Ectodermal cell (in vitro differentiated cells): ENCODE results near the gene DHRS12.

Source experiments
- H3K27ac ChIP-seq: 2 replicates; pipeline ENCODE4 v1.7.0; 2013; ENCODE audit warnings: mild to moderate bottlenecking, low read depth, low read length; ENCODE audit not compliant: insufficient read depth, poor library complexity, severe bottlenecking
- H3K27me3 ChIP-seq: 2 replicates; pipeline ENCODE4 v1.7.0; 2013; ENCODE audit warnings: mild to moderate bottlenecking, low read length; ENCODE audit not compliant: insufficient read depth, control insufficient read depth, poor library complexity, severe bottlenecking
- H3K36me3 ChIP-seq: one replicate; pipeline ENCODE4 v1.7.0; 2013; ENCODE audit warnings: low read length; ENCODE audit not compliant: control insufficient read depth, insufficient read depth
- H3K4me1 ChIP-seq: one replicate; pipeline ENCODE4 v1.7.0; 2013; ENCODE audit warnings: low read length; ENCODE audit not compliant: control insufficient read depth, insufficient read depth
- H3K4me3 ChIP-seq: 2 replicates; pipeline ENCODE4 v1.7.0; 2013; ENCODE audit warnings: low read depth, low read length, control low read depth; ENCODE audit not compliant: insufficient read depth
- H3K9me3 ChIP-seq: 2 replicates; pipeline ENCODE4 v1.7.0; 2013; ENCODE audit warnings: mild to moderate bottlenecking, low read length, moderate library complexity; ENCODE audit not compliant: control insufficient read depth
- WGBS, 2 experiments: methylation state at CpG; one replicate each; pipeline ENCODE4 v1.1.7; 2013; ENCODE audit warnings: missing lambda C conversion rate in 2 of 2; 5-methylcytosine and 5-hydroxymethylcytosine counted together

Gene DHRS12

GRCh38 chr13:51728972-51729371 is 75.0 kb downstream of the DHRS12 start:
- Histone ChIP-seq H3K9me3 (no peaks in the 10 kb centered on the region), H3K27me3 (no peaks in the 10 kb centered on the region), H3K27ac (no peak overlapping the region), H3K4me3 (no peak overlapping the region), H3K36me3 (peaks cover 2% of the 10 kb centered on the region), H3K4me1 (no peaks in the 10 kb centered on the region)
- 93 to 95% methylated on average over 10 of the region's 10 CpGs for WGBS, 2 experiments

DNA sequence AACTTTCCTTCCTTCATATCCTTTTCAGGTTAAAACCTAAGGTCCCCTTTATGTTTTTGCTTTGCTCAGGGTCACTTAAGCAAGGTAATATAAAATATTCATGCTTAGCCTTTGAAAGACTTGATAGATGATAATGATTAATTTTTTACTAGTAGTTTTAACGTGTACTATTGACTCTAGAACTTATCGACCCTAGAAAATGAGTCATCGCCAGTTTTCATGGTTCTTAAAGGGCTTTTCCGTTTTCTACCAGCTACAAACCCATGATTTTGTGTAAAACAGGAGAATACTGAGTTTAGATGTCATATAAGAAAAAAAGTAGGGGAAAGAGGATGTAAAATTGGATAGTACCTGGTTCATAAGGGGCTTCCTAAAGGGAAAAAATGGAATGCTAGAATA is 75.7 kb downstream of the DHRS12 start:
- Histone ChIP-seq H3K36me3 (peaks cover 2% of the 10 kb centered on the region), H3K4me3 (no peak overlapping the region), H3K27ac (no peak overlapping the region), H3K4me1 (no peaks in the 10 kb centered on the region), H3K27me3 (no peaks in the 10 kb centered on the region), H3K9me3 (no peaks in the 10 kb centered on the region)
- 91 to 100% methylated on average over 4 of the region's 4 CpGs for WGBS, 2 experiments

- no peaks in the 10 kb centered on the region for H3K9me3 ChIP-seq
- no peaks in the 10 kb centered on the region for H3K4me1 ChIP-seq
- H3K36me3 ChIP-seq, result peaks cover 2% of the 10 kb centered on the region
- no peak overlapping the region for H3K4me3 ChIP-seq
- no peak overlapping the region for H3K27ac ChIP-seq
- 93 to 96% methylated on average over 7 to 8 of the region's 8 CpGs for WGBS, 2 experiments
- no peaks in the 10 kb centered on the region for H3K27me3 ChIP-seq
Observed at GRCh38 chr13:51727634-51728274, 76.2 kb downstream of the DHRS12 start.

DNA sequence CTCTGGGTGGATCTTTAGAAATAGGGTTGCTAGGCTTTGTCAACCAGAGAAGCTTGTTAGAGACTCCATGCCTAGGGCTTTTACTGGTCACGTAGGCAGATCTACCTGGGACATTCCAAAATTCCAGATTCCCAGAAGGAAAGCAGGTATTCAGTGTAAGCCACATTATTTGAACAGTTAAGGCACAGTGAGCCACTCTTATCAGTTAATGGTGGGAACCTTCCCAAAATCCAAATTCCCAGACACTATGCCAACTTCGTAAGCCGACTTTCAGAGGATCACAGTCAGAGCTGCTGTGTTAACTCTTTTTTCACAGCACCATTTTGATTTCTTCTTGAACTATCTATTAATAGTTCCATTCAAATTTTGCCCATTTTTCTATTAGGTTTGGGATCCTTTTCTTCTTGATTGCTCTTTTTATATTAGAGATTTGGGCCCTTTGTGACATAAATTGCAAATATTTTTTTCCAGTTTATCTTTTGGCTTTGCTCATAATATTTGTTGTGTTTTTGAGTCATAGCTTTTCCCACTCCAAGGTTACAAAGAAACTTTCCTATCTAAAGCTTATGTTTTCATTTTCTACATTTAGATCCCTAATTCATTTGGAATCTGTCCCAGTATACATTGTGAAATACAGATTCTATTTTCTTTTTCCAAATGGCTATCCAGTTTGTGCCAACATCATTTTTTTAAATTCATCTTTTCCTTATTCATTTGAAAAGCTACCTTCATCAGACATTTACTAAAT is 77.3 kb downstream of the DHRS12 start:
- H3K4me1 ChIP-seq, result no peaks in the 10 kb centered on the region
- H3K4me3 ChIP-seq, result no peak overlapping the region
- H3K9me3 ChIP-seq, result no peaks in the 10 kb centered on the region
- WGBS, 2 experiments, result 94 to 95% methylated on average over 3 of the region's 3 CpGs
- H3K27ac ChIP-seq, result no peak overlapping the region
- peaks cover 2% of the 10 kb centered on the region for H3K36me3 ChIP-seq
- no peaks in the 10 kb centered on the region for H3K27me3 ChIP-seq

DNA sequence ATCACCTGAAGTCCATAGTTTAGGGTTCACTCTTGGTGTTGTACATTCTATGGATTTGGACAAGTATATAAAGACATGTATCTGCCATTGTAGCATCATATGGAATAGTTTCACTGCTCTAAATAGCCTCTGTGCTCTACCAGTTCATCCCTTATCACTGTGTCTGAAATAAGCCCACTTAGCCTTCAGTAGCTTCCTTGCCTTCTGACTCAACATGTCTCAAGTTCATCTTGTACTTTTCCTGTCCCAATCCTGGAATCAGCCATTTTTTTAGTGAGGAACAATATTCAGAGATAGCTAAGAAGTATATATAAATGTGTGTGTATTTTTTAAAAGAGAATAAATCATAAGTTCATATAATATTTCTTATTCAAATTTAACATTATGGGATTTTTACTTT is 79.2 kb downstream of the DHRS12 start:
- H3K9me3 ChIP-seq, result no peaks in the 10 kb centered on the region
- no peak overlapping the region for H3K27ac ChIP-seq
- H3K4me3 ChIP-seq, result no peak overlapping the region
- peaks cover 2% of the 10 kb centered on the region for H3K36me3 ChIP-seq
- H3K27me3 ChIP-seq, result no peaks in the 10 kb centered on the region
- H3K4me1 ChIP-seq, result no peaks in the 10 kb centered on the region

GRCh38 chr13:51723529-51723928 is 80.4 kb downstream of the DHRS12 start:
- H3K4me1 ChIP-seq, result no peaks in the 10 kb centered on the region
- no peaks in the 10 kb centered on the region for H3K27me3 ChIP-seq
- WGBS, 2 experiments, result 92 to 93% methylated on average over 6 of the region's 6 CpGs
- peaks cover 2% of the 10 kb centered on the region for H3K36me3 ChIP-seq
- no peak overlapping the region for H3K27ac ChIP-seq
- no peaks in the 10 kb centered on the region for H3K9me3 ChIP-seq
- H3K4me3 ChIP-seq, result no peak overlapping the region

- no peak overlapping the region for H3K4me3 ChIP-seq
- WGBS, 2 experiments, result 86 to 87% methylated on average over 2 to 3 of the region's 3 CpGs
- H3K4me1 ChIP-seq, result no peaks in the 10 kb centered on the region
- H3K9me3 ChIP-seq, result no peaks in the 10 kb centered on the region
- no peak overlapping the region for H3K27ac ChIP-seq
- H3K27me3 ChIP-seq, result no peaks in the 10 kb centered on the region
- peaks cover 2% of the 10 kb centered on the region for H3K36me3 ChIP-seq
Observed at GRCh38 chr13:51721496-51721895, 82.5 kb downstream of the DHRS12 start.

- no peak overlapping the region for H3K4me3 ChIP-seq
- no peak overlapping the region for H3K27ac ChIP-seq
- WGBS, 2 experiments, result 97 to 100% methylated on average over 1 of the region's 1 CpG
- no peaks in the 10 kb centered on the region for H3K4me1 ChIP-seq
- no peaks in the 10 kb centered on the region for H3K27me3 ChIP-seq
- no peaks in the 10 kb centered on the region for H3K36me3 ChIP-seq
- H3K9me3 ChIP-seq, result no peaks in the 10 kb centered on the region
Observed at GRCh38 chr13:51719394-51719793, 84.6 kb downstream of the DHRS12 start.
